ENCODE data around the gene STK10. TPM values are rescaled to one million over a fixed set of nuclear protein-coding genes. Genes with fewer than 3 reads are reported as not detected.

STK10 gene
- polyA plus RNA-seq, 1 donor (not counting 4 experiments of a cell fraction or from before 2014, with no cell fraction given), result 19.8 TPM

DNA sequence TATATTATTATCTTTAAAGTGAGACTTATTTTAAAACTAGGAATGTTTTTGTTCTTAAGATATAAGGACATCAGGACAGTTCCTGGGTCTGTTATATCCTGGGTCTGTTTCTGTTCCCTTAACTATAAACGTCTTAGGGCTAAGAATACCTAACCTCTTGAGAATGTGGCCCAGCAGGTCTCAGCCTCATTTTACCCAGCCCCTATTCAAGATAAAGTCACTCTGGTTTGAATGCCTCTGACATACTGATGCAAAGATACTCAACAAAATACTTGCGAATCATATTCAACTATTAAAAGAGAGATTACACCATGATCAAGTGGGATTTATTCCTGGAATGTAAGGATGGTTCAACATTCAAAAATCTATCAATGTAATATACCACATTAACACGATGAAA is 51.0 kb downstream of the STK10 start:
- peaks cover 7% of the 10 kb centered on the region for H3K4me1 ChIP-seq (ENCODE audit: control insufficient read depth, extremely low read depth, insufficient read depth, low read length)
- H3K79me2 ChIP-seq (ENCODE audit: control insufficient read depth, insufficient read depth, low read length), result peaks cover 48% of the 10 kb centered on the region
- no peak overlapping the region for H2AFZ ChIP-seq (ENCODE audit: control insufficient read depth, low read length)
- no peak overlapping the region for H3K4me3 ChIP-seq (ENCODE audit: control insufficient read depth in 2 of 3, extremely low read depth in 1 of 3, insufficient read depth in 2 of 3, low read depth in 1 of 3, low read length in 3 of 3)
- dilution Hi-C loops (cut with MboI; ENCODE audit: extremely low pct_ligation_motif_present, low sequenced_read_pairs), result no loop called here
- no peaks in the 10 kb centered on the region for H4K20me1 ChIP-seq (ENCODE audit: control insufficient read depth, extremely low read depth, insufficient read depth, low read length)
- no peak overlapping the region for H3K9ac ChIP-seq (ENCODE audit: control insufficient read depth, extremely low read depth, insufficient read depth, low read length)
- no peaks in the 10 kb centered on the region for H3K9me3 ChIP-seq (ENCODE audit: control insufficient read depth, low read depth, low read length)
- H3K9me1 ChIP-seq (ENCODE audit: control insufficient read depth, extremely low read depth, insufficient read depth, low read length), result no peaks in the 10 kb centered on the region
- H3K36me3 ChIP-seq (ENCODE audit: control insufficient read depth in 2 of 2, extremely low read depth in 1 of 2, insufficient read depth in 2 of 2, low read length in 2 of 2), result peaks cover 0 to 3% of the 10 kb centered on the region in 2 experiments
- DNase-seq (ENCODE audit: low read depth, low spot score) (no peak), FAIRE-seq (no peak)
- H3K27ac ChIP-seq (ENCODE audit: control insufficient read depth, insufficient read depth, low read length), result no peak overlapping the region
- TF ChIP-seq EZH2 (IDR thresholded peaks at IDR 0.05; ENCODE audit: low read length), result no peak
- TF ChIP-seq, protein P1, sequence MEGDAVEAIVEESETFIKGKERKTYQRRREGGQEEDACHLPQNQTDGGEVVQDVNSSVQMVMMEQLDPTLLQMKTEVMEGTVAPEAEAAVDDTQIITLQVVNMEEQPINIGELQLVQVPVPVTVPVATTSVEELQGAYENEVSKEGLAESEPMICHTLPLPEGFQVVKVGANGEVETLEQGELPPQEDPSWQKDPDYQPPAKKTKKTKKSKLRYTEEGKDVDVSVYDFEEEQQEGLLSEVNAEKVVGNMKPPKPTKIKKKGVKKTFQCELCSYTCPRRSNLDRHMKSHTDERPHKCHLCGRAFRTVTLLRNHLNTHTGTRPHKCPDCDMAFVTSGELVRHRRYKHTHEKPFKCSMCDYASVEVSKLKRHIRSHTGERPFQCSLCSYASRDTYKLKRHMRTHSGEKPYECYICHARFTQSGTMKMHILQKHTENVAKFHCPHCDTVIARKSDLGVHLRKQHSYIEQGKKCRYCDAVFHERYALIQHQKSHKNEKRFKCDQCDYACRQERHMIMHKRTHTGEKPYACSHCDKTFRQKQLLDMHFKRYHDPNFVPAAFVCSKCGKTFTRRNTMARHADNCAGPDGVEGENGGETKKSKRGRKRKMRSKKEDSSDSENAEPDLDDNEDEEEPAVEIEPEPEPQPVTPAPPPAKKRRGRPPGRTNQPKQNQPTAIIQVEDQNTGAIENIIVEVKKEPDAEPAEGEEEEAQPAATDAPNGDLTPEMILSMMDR (optimal IDR thresholded peaks at IDR 0.05 in 1 of 3, IDR thresholded peaks at IDR 0.05 in 1 of 3, conservative IDR thresholded peaks at IDR 0.05 in 1 of 3; ENCODE audit: extremely low read depth in 1 of 3, insufficient read depth in 2 of 3, low read length in 3 of 3), result no peak
- no peak overlapping the region for H3K4me2 ChIP-seq (ENCODE audit: control insufficient read depth, extremely low read depth, insufficient read depth, low read depth, low read length)
- H3K27me3 ChIP-seq (ENCODE audit: control insufficient read depth, extremely low read depth, insufficient read depth, low read length), result no peaks in the 10 kb centered on the region

DNA sequence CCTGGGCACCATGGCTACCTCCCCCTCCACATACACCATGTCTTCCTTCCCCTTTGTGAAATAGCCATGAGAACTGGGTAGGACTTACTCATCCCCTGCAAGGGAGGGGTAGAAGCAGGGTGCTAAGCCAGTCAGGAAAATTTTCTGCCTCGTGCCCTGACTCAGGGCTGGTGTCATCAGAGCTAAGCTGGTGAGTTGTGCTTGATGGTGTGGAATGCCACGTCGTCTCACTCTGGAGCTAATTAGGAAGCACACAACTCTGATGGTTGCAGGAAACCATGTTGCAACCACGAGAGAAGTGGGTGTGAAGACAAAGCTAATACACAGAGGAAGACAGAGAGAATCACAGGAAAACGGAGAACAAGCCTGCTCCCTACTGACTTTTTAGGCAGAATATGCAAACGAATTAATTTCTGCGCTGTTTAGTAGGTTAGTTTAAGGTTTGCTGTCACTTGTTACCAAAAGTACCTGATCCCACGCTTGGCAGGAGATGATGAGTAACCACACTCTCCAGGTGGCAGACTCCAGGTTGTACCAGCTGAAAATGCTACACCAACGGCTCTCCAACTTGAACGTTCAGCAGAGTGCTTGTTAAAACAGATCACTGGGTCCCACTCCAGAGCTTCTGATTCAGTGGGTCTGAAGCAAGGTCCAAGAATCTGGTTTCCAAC is 54.5 kb downstream of the STK10 start:
- peaks cover 7% of the 10 kb centered on the region for H3K4me1 ChIP-seq (ENCODE audit: control insufficient read depth, extremely low read depth, insufficient read depth, low read length)
- peaks cover 2 to 7% of the 10 kb centered on the region in 2 experiments for H3K36me3 ChIP-seq (ENCODE audit: control insufficient read depth in 2 of 2, extremely low read depth in 1 of 2, insufficient read depth in 2 of 2, low read length in 2 of 2)
- H4K20me1 ChIP-seq (ENCODE audit: control insufficient read depth, extremely low read depth, insufficient read depth, low read length), result no peaks in the 10 kb centered on the region
- H3K27me3 ChIP-seq (ENCODE audit: control insufficient read depth, extremely low read depth, insufficient read depth, low read length), result no peaks in the 10 kb centered on the region
- H3K79me2 ChIP-seq (ENCODE audit: control insufficient read depth, insufficient read depth, low read length), result peaks cover 51% of the 10 kb centered on the region
- no peak overlapping the region for H3K4me2 ChIP-seq (ENCODE audit: control insufficient read depth, extremely low read depth, insufficient read depth, low read depth, low read length)
- H2AFZ ChIP-seq (ENCODE audit: control insufficient read depth, low read length), result no peak overlapping the region
- FAIRE-seq (peak; percentile 81), DNase-seq (ENCODE audit: low read depth, low spot score) (peak; percentile 52)
- no peak overlapping the region for H3K9ac ChIP-seq (ENCODE audit: control insufficient read depth, extremely low read depth, insufficient read depth, low read length)
- TF ChIP-seq EZH2 (IDR thresholded peaks at IDR 0.05; ENCODE audit: low read length), result no peak
- TF ChIP-seq, protein P1 (optimal IDR thresholded peaks at IDR 0.05 in 1 of 3, IDR thresholded peaks at IDR 0.05 in 1 of 3, conservative IDR thresholded peaks at IDR 0.05 in 1 of 3; ENCODE audit: extremely low read depth in 1 of 3, insufficient read depth in 2 of 3, low read length in 3 of 3), result no peak
- dilution Hi-C loops (cut with MboI; ENCODE audit: extremely low pct_ligation_motif_present, low sequenced_read_pairs), result no loop called here
- H3K27ac ChIP-seq (ENCODE audit: control insufficient read depth, insufficient read depth, low read length), result peak overlapping the region; percentile 52
- H3K9me1 ChIP-seq (ENCODE audit: control insufficient read depth, extremely low read depth, insufficient read depth, low read length), result no peaks in the 10 kb centered on the region
- H3K4me3 ChIP-seq (ENCODE audit: control insufficient read depth in 2 of 3, extremely low read depth in 1 of 3, insufficient read depth in 2 of 3, low read depth in 1 of 3, low read length in 3 of 3), result no peak overlapping the region
- no peaks in the 10 kb centered on the region for H3K9me3 ChIP-seq (ENCODE audit: control insufficient read depth, low read depth, low read length)
